NCI-H2081 (cell line): ENCODE measurements around the gene MELK.
A peak's percentile ranks its signal among the peaks of the same experiment; 100 is the strongest.

ENCODE experiments used
- DNase-seq, 2 experiments: peaks; one replicate each; lab custom pipeline; 2025; lab: John Stamatoyannopoulos, UW

MELK gene

GRCh38 chr9:36676091-36676490 lies 103.4 kb downstream of the MELK start:
- DNase-seq = no peak

DNA sequence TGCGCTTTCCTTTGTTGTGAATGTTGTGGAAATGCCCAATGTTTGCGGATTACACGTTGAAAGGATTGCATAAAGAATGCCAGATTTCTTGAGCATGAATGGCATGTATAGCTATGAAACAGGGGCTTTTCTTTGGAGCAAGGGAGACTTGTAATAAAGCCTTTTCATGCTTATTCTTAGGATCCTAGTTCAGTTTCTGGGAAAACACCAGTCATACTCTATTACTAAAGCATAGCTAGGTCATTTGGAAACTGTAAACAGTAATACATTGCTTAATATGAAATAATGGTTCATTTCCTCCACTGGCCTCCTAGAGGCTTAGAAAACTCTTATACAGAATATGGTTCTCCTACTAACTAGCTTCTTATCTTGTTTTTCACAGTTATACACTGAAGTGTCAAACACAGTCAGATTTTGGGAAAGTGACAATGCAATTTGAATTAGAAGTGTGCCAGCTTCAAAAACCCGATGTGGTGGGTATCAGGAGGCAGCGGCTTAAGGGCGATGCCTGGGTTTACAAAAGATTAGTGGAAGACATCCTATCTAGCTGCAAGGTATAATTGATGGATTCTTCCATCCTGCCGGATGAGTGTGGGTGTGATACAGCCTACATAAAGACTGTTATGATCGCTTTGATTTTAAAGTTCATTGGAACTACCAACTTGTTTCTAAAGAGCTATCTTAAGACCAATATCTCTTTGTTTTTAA lies 104.2 kb downstream of the MELK start:
- DNase-seq = no peak

GRCh38 chr9:36677611-36678010 lies 104.9 kb downstream of the MELK start:
- peak in 1 of 2 experiments; percentile 10 for DNase-seq

- no peak for DNase-seq
These were observed 107.0 kb downstream of the MELK start for GRCh38 chr9:36679710-36680109.

DNA sequence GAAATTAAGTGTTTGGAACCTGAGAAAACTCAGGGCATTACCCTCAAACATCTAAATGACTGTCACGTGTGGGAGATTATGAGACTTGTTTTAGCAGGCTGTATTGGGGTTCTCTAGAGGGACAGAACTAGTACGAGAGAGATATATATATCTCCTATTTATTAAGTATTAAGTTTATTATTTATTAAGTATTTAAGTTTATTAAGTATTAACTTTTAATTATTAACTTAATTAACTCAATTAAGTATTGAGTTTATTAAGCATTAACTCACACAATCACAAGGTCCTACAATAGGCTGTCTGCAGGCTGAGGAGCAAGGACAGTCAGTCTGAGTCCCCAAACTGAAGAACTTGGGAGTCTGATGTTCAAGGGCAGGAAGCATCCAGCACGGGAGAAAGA lies 113.8 kb downstream of the MELK start:
- DNase-seq = no peak

DNA sequence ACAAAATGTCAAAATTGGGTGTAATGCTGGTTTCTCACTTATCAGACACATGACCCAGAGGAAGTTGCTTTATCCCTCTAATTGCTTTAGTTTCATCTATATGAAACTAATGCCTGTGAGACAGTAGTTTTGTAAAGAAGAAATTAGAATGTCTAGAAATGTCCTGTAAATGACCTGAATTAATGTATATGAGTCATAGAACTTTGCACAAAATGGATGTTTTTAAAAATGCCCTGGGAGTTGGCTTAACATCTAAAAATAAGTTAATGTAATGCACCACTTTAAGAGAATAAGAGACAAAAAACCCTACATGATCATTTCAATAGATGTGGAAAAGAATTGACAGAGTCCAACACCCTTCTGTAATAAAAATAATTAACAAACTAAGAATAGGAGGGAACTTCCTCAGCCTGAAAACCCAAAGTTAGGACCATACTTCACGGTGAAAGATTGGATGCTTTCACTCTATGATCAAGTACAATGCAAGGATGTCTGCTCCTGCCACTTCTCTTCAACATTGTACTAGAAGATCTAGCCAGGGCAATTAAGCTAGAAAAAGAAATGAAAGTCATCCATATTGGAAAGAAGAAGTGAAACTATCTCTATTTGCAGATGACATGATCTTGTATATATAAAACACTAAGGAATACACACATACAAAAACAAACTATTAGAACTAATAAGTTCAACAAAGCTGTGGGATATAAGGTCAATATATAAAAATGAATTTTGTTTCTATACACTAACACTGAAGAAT lies 117.9 kb downstream of the MELK start:
- no peak for DNase-seq

DNA sequence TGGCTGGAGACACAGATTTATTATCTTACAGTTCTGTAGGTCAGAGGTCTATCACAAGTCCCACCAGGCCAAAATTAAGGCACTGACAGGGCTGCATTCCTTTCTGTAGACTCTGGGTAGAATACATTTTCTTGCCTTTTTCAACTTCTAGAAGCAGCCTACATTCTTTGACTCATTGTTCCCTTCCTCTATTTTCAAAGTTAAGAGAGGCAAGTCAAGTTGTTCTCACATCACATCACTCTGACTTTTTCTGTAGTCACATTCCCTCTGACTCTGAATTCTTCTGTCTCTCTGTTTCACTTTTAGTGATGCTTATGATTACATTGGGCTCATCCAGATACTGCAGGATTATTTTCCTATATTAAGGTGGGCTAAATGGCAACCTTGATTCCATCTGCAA lies 119.0 kb downstream of the MELK start:
- DNase-seq = no peak

DNA sequence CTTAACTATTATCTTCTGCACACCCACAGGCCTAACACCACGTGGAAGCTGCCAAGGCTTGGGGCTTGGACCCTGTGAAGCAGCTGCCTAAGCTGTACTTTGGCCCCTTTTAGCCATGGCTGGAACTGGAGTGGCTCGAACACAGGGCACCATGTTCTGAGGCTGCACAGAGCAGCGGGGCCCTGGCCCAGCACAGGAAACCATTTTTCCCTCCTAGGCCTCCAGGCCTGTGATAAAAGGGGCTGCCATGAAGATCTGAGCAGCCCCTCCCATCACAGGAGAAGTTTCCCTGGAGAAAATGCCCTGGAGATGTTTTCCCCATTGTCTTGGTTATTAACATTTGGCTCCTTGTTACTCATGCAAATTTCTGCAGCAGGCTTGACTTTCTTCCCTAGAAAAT lies 126.3 kb downstream of the MELK start:
- DNase-seq = no peak

GRCh38 chr9:36704148-36704547 lies 131.5 kb downstream of the MELK start:
- DNase-seq = no peak

DNA sequence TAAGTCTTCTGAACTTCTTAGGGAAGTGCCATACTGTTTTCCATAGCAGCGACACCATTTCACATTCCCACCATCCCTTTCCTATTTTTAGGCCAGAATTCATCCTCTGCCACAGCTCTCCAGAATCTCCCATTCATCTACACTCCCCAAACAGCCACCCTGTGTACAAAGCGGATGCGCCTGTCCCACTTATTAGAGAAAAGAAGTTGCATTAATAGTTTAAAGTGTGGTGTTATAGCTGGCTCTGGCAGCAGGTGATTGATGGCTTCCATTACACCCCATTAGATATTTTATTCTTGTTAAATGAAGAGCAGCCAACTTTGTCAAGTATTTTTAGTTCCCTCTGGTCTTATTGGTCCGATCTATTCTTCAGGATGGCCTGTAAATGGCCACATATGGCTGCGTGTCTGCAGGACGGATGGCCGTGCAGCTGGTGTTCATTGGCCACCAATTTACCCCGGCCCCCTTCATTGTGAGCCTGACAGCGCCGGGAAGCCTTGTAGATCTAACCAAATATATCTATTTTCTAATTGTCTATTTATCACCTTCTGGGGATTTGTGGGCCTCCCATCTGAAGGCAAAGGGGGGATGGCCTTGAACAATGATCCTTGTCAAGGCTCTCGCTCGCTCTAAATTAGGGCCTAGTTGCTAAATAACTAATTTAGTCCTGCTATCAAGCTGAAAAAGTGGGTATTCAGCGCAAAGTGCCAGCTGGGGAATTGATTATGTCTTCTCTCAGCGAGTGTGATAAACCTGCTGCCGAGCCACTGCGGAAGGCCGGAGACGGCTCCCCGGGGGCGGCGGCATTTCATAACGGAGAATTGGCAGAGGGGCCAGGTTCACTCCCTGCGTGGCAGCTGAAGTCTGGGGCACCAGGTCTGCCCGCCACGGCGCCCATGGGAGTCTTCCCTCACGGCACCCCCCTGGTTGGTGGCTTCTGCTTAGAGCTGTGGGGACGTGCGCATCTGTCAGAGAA lies 141.1 kb downstream of the MELK start:
- no peak for DNase-seq

DNA sequence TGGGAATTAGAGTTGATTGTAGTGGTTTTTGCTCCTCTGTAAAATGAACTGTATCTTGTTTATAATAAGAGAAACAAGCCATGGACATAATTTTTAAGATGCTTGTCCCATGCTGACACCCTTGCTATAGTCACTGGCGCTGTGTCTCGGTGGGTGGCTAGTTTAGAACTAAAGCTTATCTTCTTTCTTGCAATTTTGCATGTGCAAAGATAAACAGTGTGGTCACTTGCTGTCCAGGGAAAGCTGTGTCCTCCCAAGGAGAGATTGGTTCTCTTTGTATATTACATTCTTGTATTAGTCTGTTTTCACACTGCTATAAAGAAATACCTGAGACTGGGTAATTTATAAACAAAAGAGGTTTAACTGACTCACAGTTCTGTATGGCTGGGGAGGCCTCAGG lies 143.8 kb downstream of the MELK start:
- no peak for DNase-seq

DNA sequence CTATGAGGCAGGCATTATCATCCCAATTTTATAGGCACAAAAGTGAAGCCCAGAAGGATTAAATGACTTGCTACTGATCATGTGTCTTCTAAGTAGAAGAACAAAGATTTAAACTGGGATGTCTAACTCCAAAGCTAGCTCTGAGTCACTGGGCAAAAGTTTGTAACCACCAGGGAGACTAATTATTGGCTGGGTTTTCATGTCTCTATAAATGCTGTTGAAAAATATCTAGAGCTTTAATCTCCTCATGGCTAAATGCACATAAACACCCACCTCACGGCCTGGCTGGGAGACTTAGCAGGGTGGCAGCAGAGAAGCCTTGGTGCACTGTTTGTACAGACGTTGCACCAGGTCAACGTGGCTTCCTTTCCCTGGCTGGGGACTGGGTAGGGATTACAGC lies 144.6 kb downstream of the MELK start:
- DNase-seq = no peak

GRCh38 chr9:36718612-36719011 lies 145.9 kb downstream of the MELK start:
- no peak for DNase-seq

GRCh38 chr9:36720043-36720442 lies 147.3 kb downstream of the MELK start:
- DNase-seq = no peak

GRCh38 chr9:36721846-36722588 lies 149.3 kb downstream of the MELK start:
- peak in 1 of 2 experiments; percentile 16 for DNase-seq

- DNase-seq = no peak
These were observed 153.2 kb downstream of the MELK start for GRCh38 chr9:36725777-36726356.
